Tibial nerve (tissue), 4 donors: ENCODE results near the gene CNIH3. TPM values are rescaled to one million over a fixed set of nuclear protein-coding genes. Genes with fewer than 3 reads are reported as not detected.

Source experiments
- DNase-seq, 2 donors: peaks; one replicate each; pipeline ENCODE4 v3.0.0-alpha.2; 2019; ENCODE audit warnings: low spot score in 2 of 2
- H3K27ac ChIP-seq, 4 donors: fragments of 200-600 bp; sonication (generic) in 3 of 4; one replicate each; pipeline ENCODE4 v1.5.1; 2017 to 2019; ENCODE audit warnings: mild to moderate bottlenecking in 1 of 4
- H3K27me3 ChIP-seq, 2 donors: fragments of 200-600 bp; sonication (generic) in 1 of 2; one replicate each; pipeline versions ENCODE4 v1.5.1 to v1.6.0; 2017 to 2019
- H3K36me3 ChIP-seq, 3 donors: fragments of 200-600 bp; sonication (generic); one replicate each; pipeline ENCODE4 v1.5.1; 2018 to 2019
- H3K4me1 ChIP-seq, 4 donors: fragments of 200-600 bp; sonication (generic) in 3 of 4; one replicate each; pipeline ENCODE4 v1.5.1; 2017 to 2019
- H3K4me3 ChIP-seq, 4 donors: fragments of 200-600 bp; sonication (generic) in 3 of 4; one replicate each; pipeline ENCODE4 v1.5.1; 2017 to 2019; ENCODE audit warnings: mild to moderate bottlenecking in 1 of 4, moderate library complexity in 1 of 4
- H3K9me3 ChIP-seq, 4 donors: fragments of 200-600 bp; sonication (generic) in 3 of 4; one replicate each; pipeline ENCODE4 v1.5.1; 2017 to 2019
- EP300 ChIP-seq, 2 donors: sonication (generic); formaldehyde crosslinking; IDR thresholded peaks; one replicate each; pipeline ENCODE4 v1.6.1; 2017; ENCODE audit warnings: antibody characterized with exemption in 2 of 2, mild to moderate bottlenecking in 1 of 2
- POLR2A ChIP-seq, 2 donors: fragments of 450-650 bp; IDR thresholded peaks; one replicate each; pipeline ENCODE4 v1.6.1; 2017; ENCODE audit warnings: antibody characterized with exemption in 2 of 2, mild to moderate bottlenecking in 2 of 2, moderate library complexity in 2 of 2
- WGBS, 2 donors: methylation state at CpG; one replicate each; pipeline ENCODE4 v1.1.5; 2018; 5-methylcytosine and 5-hydroxymethylcytosine counted together
- total RNA-seq, 4 donors: library from RNA; depleted of rRNA; stranded (reverse); fragments of >200 nt; gene quantifications; one replicate each; pipeline ENCODE4 v1.1.0, GENCODE V29; 2016
- TF ChIP-seq, protein P1 (sequence below), 5 experiments: fragments of 200-600 bp in 3 of 5; fragments of 450-650 bp in 2 of 5; sonication (generic) in 3 of 5; IDR thresholded peaks; one replicate each; pipeline ENCODE4 v1.5.1; 2016 to 2019; ENCODE audit warnings: antibody characterized with exemption in 5 of 5, mild to moderate bottlenecking in 3 of 5, moderate library complexity in 2 of 5

CNIH3 gene
- total RNA-seq, 4 donors from 2014 or later = 1.8 to 7.6 (median 4.7) TPM

DNA sequence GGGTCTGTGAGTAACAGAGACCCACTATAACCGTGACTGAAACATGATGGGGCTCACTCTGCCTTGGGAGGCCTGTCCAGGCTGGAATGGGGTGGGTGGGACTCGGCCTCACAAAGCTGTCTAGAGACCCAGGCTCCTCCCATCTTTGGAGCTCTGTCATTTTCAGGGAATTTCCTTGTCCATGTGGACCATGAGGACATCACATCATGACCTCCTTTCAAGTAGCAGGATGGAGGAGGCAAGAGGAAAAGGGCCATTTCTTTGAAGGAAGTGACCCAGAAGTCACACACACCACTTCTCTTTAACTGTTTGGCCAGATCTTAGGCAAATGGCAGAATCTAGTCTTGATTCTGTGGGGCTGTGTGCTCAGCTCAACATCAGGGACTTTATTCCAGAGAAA lies 79.9 kb downstream of the CNIH3 start:
- H3K4me1 ChIP-seq = peaks cover 0 to 7% (median 0%) of the 10 kb centered on the region in 4 donors
- no peaks in the 10 kb centered on the region for H3K27me3 ChIP-seq
- TF ChIP-seq, protein P1, sequence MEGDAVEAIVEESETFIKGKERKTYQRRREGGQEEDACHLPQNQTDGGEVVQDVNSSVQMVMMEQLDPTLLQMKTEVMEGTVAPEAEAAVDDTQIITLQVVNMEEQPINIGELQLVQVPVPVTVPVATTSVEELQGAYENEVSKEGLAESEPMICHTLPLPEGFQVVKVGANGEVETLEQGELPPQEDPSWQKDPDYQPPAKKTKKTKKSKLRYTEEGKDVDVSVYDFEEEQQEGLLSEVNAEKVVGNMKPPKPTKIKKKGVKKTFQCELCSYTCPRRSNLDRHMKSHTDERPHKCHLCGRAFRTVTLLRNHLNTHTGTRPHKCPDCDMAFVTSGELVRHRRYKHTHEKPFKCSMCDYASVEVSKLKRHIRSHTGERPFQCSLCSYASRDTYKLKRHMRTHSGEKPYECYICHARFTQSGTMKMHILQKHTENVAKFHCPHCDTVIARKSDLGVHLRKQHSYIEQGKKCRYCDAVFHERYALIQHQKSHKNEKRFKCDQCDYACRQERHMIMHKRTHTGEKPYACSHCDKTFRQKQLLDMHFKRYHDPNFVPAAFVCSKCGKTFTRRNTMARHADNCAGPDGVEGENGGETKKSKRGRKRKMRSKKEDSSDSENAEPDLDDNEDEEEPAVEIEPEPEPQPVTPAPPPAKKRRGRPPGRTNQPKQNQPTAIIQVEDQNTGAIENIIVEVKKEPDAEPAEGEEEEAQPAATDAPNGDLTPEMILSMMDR (IDR thresholded peaks at IDR 0.05) = no peak
- TF ChIP-seq POLR2A (IDR thresholded peaks at IDR 0.05) (no peak), EP300 (IDR thresholded peaks at IDR 0.05) (no peak)
- 68 to 79% methylated on average over 2 of the region's 2 CpGs for WGBS, 2 donors
- H3K9me3 ChIP-seq = no peaks in the 10 kb centered on the region
- H3K36me3 ChIP-seq = no peaks in the 10 kb centered on the region
- no peak overlapping the region for H3K4me3 ChIP-seq
- no peak for DNase-seq
- no peak overlapping the region for H3K27ac ChIP-seq

- no peak for DNase-seq
- WGBS, 2 donors = 82 to 85% methylated on average over 14 of the region's 14 CpGs
- H3K36me3 ChIP-seq = no peaks in the 10 kb centered on the region
These were observed 81.0 kb downstream of the CNIH3 start for GRCh38 chr1:224696891-224697765.

GRCh38 chr1:224698015-224698451 lies 81.9 kb downstream of the CNIH3 start:
- DNase-seq = no peak
- H3K27ac ChIP-seq = peak overlapping the region in 1 of 4 donors; percentile 56
- H3K4me1 ChIP-seq = peaks cover 0 to 7% (median 0%) of the 10 kb centered on the region in 4 donors
- no peak overlapping the region for H3K4me3 ChIP-seq
- no peaks in the 10 kb centered on the region for H3K9me3 ChIP-seq
- WGBS, 2 donors = 34 to 55% methylated on average over 4 of the region's 4 CpGs
- no peaks in the 10 kb centered on the region for H3K36me3 ChIP-seq
- no peaks in the 10 kb centered on the region for H3K27me3 ChIP-seq
- TF ChIP-seq EP300 (IDR thresholded peaks at IDR 0.05) = no peak
- TF ChIP-seq, protein P1 (IDR thresholded peaks at IDR 0.05) = no peak
- TF ChIP-seq POLR2A (IDR thresholded peaks at IDR 0.05) = no peak

More at GRCh38 chr1:224696891-224697765, 81.0 kb downstream of the CNIH3 start:
- H3K9me3 ChIP-seq = no peaks in the 10 kb centered on the region
- H3K27me3 ChIP-seq = no peaks in the 10 kb centered on the region
- no peak for TF ChIP-seq EP300 (IDR thresholded peaks at IDR 0.05)
- no peak for TF ChIP-seq POLR2A (IDR thresholded peaks at IDR 0.05)
- TF ChIP-seq, protein P1 (IDR thresholded peaks at IDR 0.05) = no peak
- H3K4me3 ChIP-seq = no peak overlapping the region
- peaks cover 0 to 7% (median 0%) of the 10 kb centered on the region in 4 donors for H3K4me1 ChIP-seq
- H3K27ac ChIP-seq = peak overlapping the region in 1 of 4 donors; percentile 56

DNA sequence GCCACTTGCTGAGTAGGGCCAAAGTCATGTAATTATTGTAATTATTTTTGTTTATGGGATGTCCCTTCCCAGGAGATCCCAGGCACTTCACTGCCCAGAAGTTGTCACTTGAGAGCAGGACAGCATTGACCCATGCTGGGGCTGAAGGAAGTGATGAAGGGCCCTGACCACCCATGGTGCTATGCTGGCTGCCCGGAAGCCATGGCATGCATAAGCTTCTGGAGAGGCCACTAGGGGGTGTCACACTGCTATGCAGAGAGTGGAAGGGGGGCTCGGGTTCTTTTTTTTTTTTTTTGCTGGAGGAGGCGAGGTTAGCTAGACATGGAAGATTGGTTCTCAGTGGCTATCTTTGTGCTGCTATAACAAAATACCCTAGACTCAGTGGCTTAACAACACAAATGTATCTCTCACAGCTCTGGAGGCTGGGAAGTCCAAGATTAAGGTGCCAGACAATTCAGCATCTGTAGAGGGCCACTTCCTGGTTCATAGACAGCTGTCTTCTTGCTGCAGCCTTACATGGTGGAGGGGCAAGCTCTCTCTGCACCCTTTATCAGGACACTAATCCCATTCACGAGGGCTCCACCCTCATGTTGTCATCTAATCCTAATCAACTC lies 84.9 kb downstream of the CNIH3 start:
- H3K27ac ChIP-seq = no peak overlapping the region
- H3K4me1 ChIP-seq = peaks cover 0 to 7% (median 0%) of the 10 kb centered on the region in 4 donors
- no peaks in the 10 kb centered on the region for H3K9me3 ChIP-seq
- no peaks in the 10 kb centered on the region for H3K36me3 ChIP-seq
- DNase-seq = no peak
- WGBS, 2 donors = 80 to 87% methylated on average over 4 of the region's 4 CpGs
- H3K27me3 ChIP-seq = no peaks in the 10 kb centered on the region
- no peak overlapping the region for H3K4me3 ChIP-seq
- TF ChIP-seq EP300 (IDR thresholded peaks at IDR 0.05) = no peak
- TF ChIP-seq, protein P1 (IDR thresholded peaks at IDR 0.05) = no peak
- no peak for TF ChIP-seq POLR2A (IDR thresholded peaks at IDR 0.05)

GRCh38 chr1:224703702-224704101 lies 87.6 kb downstream of the CNIH3 start:
- no peaks in the 10 kb centered on the region for H3K36me3 ChIP-seq
- no peaks in the 10 kb centered on the region for H3K4me1 ChIP-seq
- no peak overlapping the region for H3K27ac ChIP-seq
- no peaks in the 10 kb centered on the region for H3K27me3 ChIP-seq
- 84 to 91% methylated on average over 7 of the region's 7 CpGs for WGBS, 2 donors
- no peak for DNase-seq
- no peaks in the 10 kb centered on the region for H3K9me3 ChIP-seq
- H3K4me3 ChIP-seq = no peak overlapping the region
- TF ChIP-seq POLR2A (IDR thresholded peaks at IDR 0.05) (no peak), EP300 (IDR thresholded peaks at IDR 0.05) (no peak)
- TF ChIP-seq, protein P1 (IDR thresholded peaks at IDR 0.05) = no peak
